IMR-90 (cell line): ENCODE measurements around the gene ADCY9. TPM values are rescaled to one million over a fixed set of nuclear protein-coding genes. Genes with fewer than 3 reads are reported as not detected.

Source experiments
- ATAC-seq: fragments of 200-7000 bp; cut with Tn5 transposase; 2 replicates; pipeline ENCODE4 v1.9.1; 2020; ENCODE audit warnings: low read depth, mild to moderate bottlenecking, moderate library complexity
- BruUV-seq: library from RNA; stranded (reverse); fragments of 400-500 nt; replicated peaks from 2 replicates; lab custom pipeline; 2021; lab: Mats Ljungman, UMichigan
- CTCF ChIA-PET: fragments of 300-600 bp; formaldehyde crosslinking; extraction: SDS; loops from one replicate; lab custom pipeline; 2021; ENCODE audit warnings: antibody characterized with exemption; lab: Yijun Ruan, JAX
- POLR2A ChIA-PET: fragments of 300-600 bp; sonication (Branson Sonifier 250); formaldehyde crosslinking; loops from one replicate; lab custom pipeline; 2022; ENCODE audit warnings: antibody characterized with exemption; ENCODE audit not compliant: unreplicated experiment; lab: Charles Lee
- DNase-seq: peaks from one replicate; pipeline ENCODE4 v3.0.0; 2013
- H2AFZ ChIP-seq: replicated peaks from 2 replicates; pipeline ENCODE3; 2013; ENCODE audit warnings: low read length, mild to moderate bottlenecking; ENCODE audit not compliant: poor library complexity
- H2AK5ac ChIP-seq: 2 replicates; pipeline ENCODE4 v1.6.1; 2013; ENCODE audit warnings: low read depth, low read length, inconsistent platforms
- H2AK9ac ChIP-seq: replicated peaks from 2 replicates; pipeline ENCODE3; 2013; ENCODE audit warnings: mild to moderate bottlenecking, low read depth, low read length, moderate library complexity; ENCODE audit not compliant: poor library complexity
- H2BK120ac ChIP-seq: 2 replicates; pipeline ENCODE4 v1.6.1; 2013; ENCODE audit warnings: low read depth, low read length, inconsistent platforms
- H2BK15ac ChIP-seq: 3 replicates; pipeline ENCODE4 v1.6.1; 2013; ENCODE audit warnings: low read depth, low read length, inconsistent platforms
- H2BK20ac ChIP-seq: 2 replicates; pipeline ENCODE4 v1.6.1; 2013; ENCODE audit warnings: low read depth, mild to moderate bottlenecking, inconsistent platforms, low read length, moderate library complexity
- H2BK5ac ChIP-seq: 2 replicates; pipeline ENCODE4 v1.6.1; 2013; ENCODE audit warnings: mild to moderate bottlenecking, low read depth, low read length, inconsistent platforms; ENCODE audit not compliant: poor library complexity, severe bottlenecking
- H3K14ac ChIP-seq: replicated peaks from 2 replicates; pipeline ENCODE4 v1.6.1; 2013; ENCODE audit warnings: low read depth, low read length, inconsistent platforms
- H3K18ac ChIP-seq: 2 replicates; pipeline ENCODE4 v1.6.1; 2013; ENCODE audit warnings: low read depth, low read length, control low read depth
- H3K23ac ChIP-seq: 2 replicates; pipeline ENCODE4 v1.6.1; 2013; ENCODE audit warnings: low read depth, low read length, inconsistent platforms
- H3K27ac ChIP-seq: 2 replicates; pipeline ENCODE4 v1.5.1; 2013; ENCODE audit warnings: mild to moderate bottlenecking, control low read depth, low read length; ENCODE audit not compliant: insufficient read depth
- H3K27me3 ChIP-seq: 2 replicates; pipeline ENCODE4 v1.6.1; 2013; ENCODE audit warnings: low read length; ENCODE audit not compliant: control insufficient read depth, insufficient read depth
- H3K36me3 ChIP-seq: 2 replicates; pipeline ENCODE4 v1.6.1; 2013; ENCODE audit warnings: low read length, mixed read lengths; ENCODE audit not compliant: control insufficient read depth, insufficient read depth
- H3K4ac ChIP-seq: 2 replicates; pipeline ENCODE4 v1.6.1; 2013; ENCODE audit warnings: low read depth, low read length, inconsistent platforms
- H3K4me1 ChIP-seq: 2 replicates; pipeline ENCODE4 v1.6.1; 2013; ENCODE audit warnings: low read length, mixed read lengths; ENCODE audit not compliant: control insufficient read depth, insufficient read depth
- H3K4me2 ChIP-seq: 2 replicates; pipeline ENCODE4 v1.6.1; 2013; ENCODE audit warnings: low read depth, mild to moderate bottlenecking, control low read depth, low read length, moderate library complexity
- H3K4me3 ChIP-seq: 2 replicates; pipeline ENCODE4 v1.5.1; 2013; ENCODE audit warnings: low read depth, mild to moderate bottlenecking, control low read depth, low read length, moderate library complexity; ENCODE audit not compliant: insufficient read depth
- H3K56ac ChIP-seq: 2 replicates; pipeline ENCODE4 v1.6.1; 2013; ENCODE audit warnings: low read length, inconsistent platforms; ENCODE audit not compliant: insufficient read depth; ENCODE audit errors: extremely low read depth
- H3K79me1 ChIP-seq, 2 experiments: 2 replicates each; pipeline ENCODE4 v1.6.1; 2013; ENCODE audit warnings: low read length in 2 of 2, inconsistent platforms in 1 of 2, low read depth in 1 of 2
- H3K9ac ChIP-seq: 2 replicates; pipeline ENCODE4 v1.6.1; 2013; ENCODE audit warnings: low read depth, low read length, control low read depth
- H3K9me1 ChIP-seq: 2 replicates; pipeline ENCODE4 v1.6.1; 2013; ENCODE audit warnings: low read length, inconsistent platforms; ENCODE audit not compliant: insufficient read depth
- H3K9me3 ChIP-seq: 2 replicates; pipeline ENCODE4 v1.6.1; 2013; ENCODE audit warnings: low read length; ENCODE audit not compliant: control insufficient read depth, insufficient read depth
- H4K20me1 ChIP-seq: 2 replicates; pipeline ENCODE4 v1.6.1; 2013; ENCODE audit warnings: low read length, inconsistent platforms; ENCODE audit not compliant: insufficient read depth
- H4K5ac ChIP-seq: 2 replicates; pipeline ENCODE4 v1.6.1; 2013; ENCODE audit warnings: mild to moderate bottlenecking, low read depth, low read length, control low read depth
- H4K8ac ChIP-seq, 2 experiments: 2 replicates each; pipeline ENCODE4 v1.6.1; 2013; ENCODE audit warnings: low read depth in 2 of 2, low read length in 2 of 2, control low read depth in 1 of 2, inconsistent platforms in 1 of 2
- H4K91ac ChIP-seq: 2 replicates; pipeline ENCODE4 v1.6.1; 2013; ENCODE audit warnings: low read depth, low read length, inconsistent platforms; ENCODE audit not compliant: insufficient read depth
- CEBPB ChIP-seq: IDR thresholded peaks from 2 replicates; pipeline ENCODE4 v1.6.1; 2012; ENCODE audit warnings: low read depth, low read length, improper control_type of control experiment
- CHD1 ChIP-seq: IDR thresholded peaks from 2 replicates; pipeline ENCODE4 v1.6.1; 2012; ENCODE audit warnings: low read depth, low read length, improper control_type of control experiment
- CTCF ChIP-seq: conservative IDR thresholded peaks from 2 replicates; pipeline ENCODE4 v1.5.1; 2012; ENCODE audit warnings: mild to moderate bottlenecking, low read depth, low read length, improper control_type of control experiment
- ELK1 ChIP-seq: fragments of 150-350 bp; IDR thresholded peaks from 2 replicates; pipeline ENCODE4 v1.6.1; 2016; ENCODE audit warnings: low read depth, mild to moderate bottlenecking, low read length, moderate library complexity, borderline replicate concordance
- FOS ChIP-seq: fragments of 150-350 bp; IDR thresholded peaks from 2 replicates; pipeline ENCODE4 v1.6.1; 2016; ENCODE audit warnings: low read depth, low read length
- MAFK ChIP-seq: IDR thresholded peaks from 2 replicates; pipeline ENCODE4 v1.6.1; 2012; ENCODE audit warnings: low read depth, low read length, improper control_type of control experiment
- MAZ ChIP-seq: IDR thresholded peaks from 2 replicates; pipeline ENCODE4 v1.6.1; 2012; ENCODE audit warnings: low read depth, mild to moderate bottlenecking, low read length, improper control_type of control experiment, moderate library complexity, borderline replicate concordance
- NFE2L2 ChIP-seq: fragments of 150-350 bp; IDR thresholded peaks from 2 replicates; pipeline ENCODE4 v1.6.1; 2016; ENCODE audit warnings: low read depth, mild to moderate bottlenecking, low read length
- POLR2A ChIP-seq: IDR thresholded peaks from 2 replicates; pipeline ENCODE4 v1.6.1; 2012; ENCODE audit warnings: mild to moderate bottlenecking, low read depth, low read length
- RAD21 ChIP-seq: IDR thresholded peaks from 2 replicates; pipeline ENCODE4 v1.6.1; 2012; ENCODE audit warnings: low read length, improper control_type of control experiment
- RCOR1 ChIP-seq: IDR thresholded peaks from 2 replicates; pipeline ENCODE4 v1.6.1; 2012; ENCODE audit warnings: mild to moderate bottlenecking, low read length, improper control_type of control experiment; ENCODE audit not compliant: insufficient replicate concordance
- RFX5 ChIP-seq: IDR thresholded peaks from 2 replicates; pipeline ENCODE4 v1.8.0; 2012; ENCODE audit warnings: low read depth, mild to moderate bottlenecking, low read length, moderate library complexity
- SMC3 ChIP-seq: fragments of 150-350 bp; IDR thresholded peaks from 2 replicates; pipeline ENCODE4 v1.6.1; 2016; ENCODE audit warnings: low read depth, mild to moderate bottlenecking, antibody characterized with exemption, low read length, moderate library complexity
- USF2 ChIP-seq: fragments of 150-350 bp; IDR thresholded peaks from 2 replicates; pipeline ENCODE4 v1.6.1; 2017; ENCODE audit warnings: mild to moderate bottlenecking, antibody characterized with exemption, low read length, low read depth
- WGBS, 2 experiments: methylation state at CpG; one replicate each; pipeline versions ENCODE4 v1.1.5 to v1.1.7; 2013; ENCODE audit warnings: missing lambda C conversion rate in 2 of 2; ENCODE audit not compliant: insufficient read length in 1 of 2; ENCODE audit errors: extremely low coverage in 2 of 2; 5-methylcytosine and 5-hydroxymethylcytosine counted together
- dilution Hi-C: fragments of 300-500 bp; cut with HindIII; formaldehyde crosslinking; loops from one replicate; pipeline ENCODE4 v1.14.3; 2018; ENCODE audit warnings: low sequenced_read_pairs; ENCODE audit not compliant: unreplicated experiment
- in situ Hi-C: fragments of 300-500 bp; cut with MboI; formaldehyde crosslinking; loops from 3 replicates; pipeline ENCODE4 v1.14.3; 2019; ENCODE audit warnings: low sequenced_read_pairs, inconsistent platforms, mixed read lengths
- intact Hi-C: fragments of 100-400 bp; cut with micrococcal nuclease; formaldehyde crosslinking; loops from 2 replicates; pipeline ENCODE4 v1.10.0; 2022
- polyA plus RNA-seq, 3 experiments: library from polyadenylated mRNA; depleted of rRNA; stranded (reverse); fragments of >200 nt; gene quantifications; 2 replicates each; pipeline ENCODE4 v1.2.3, GENCODE V29; 2012; ENCODE audit warnings: low replicate concordance in 1 of 3
- total RNA-seq: library from RNA; depleted of rRNA; stranded (reverse); fragments of >200 nt; gene quantifications from 2 replicates; pipeline ENCODE4 v1.2.3, GENCODE V29; 2012

Gene ADCY9
- total and polyA plus RNA-seq, 2 of the 4 experiments (the other 2 are of a cell fraction): 5.4 to 12.5 TPM

- ChIA-PET POLR2A (no interaction called here), CTCF (interaction anchor here (2.0 kb wide), 1 partner anchor 269 kb away, joined by 11 read pairs; no protein-coding TSS in a partner anchor)
- Histone ChIP-seq H3K9me1 (0 out of 2 replicates have a peak, but pooled peaks cover 3% of the 10 kb centered on the region), H2AK5ac (peak overlapping the region; percentile 72), H3K56ac (no peak overlapping the region), H3K23ac (no peak overlapping the region), H2AK9ac (no peak overlapping the region), H3K14ac (no peak overlapping the region), H3K4me2 (no peak overlapping the region), H3K4me3 (no peak overlapping the region), H3K18ac (no peak overlapping the region), H4K20me1 (no peaks in the 10 kb centered on the region), H3K27ac (no peak overlapping the region), H3K79me1 (peaks cover 4 to 20% of the 10 kb centered on the region in 2 experiments; a peak in 2 of 4 replicates), H3K36me3 (peaks cover 24% of the 10 kb centered on the region; the same call in 1 of the 2 replicates), H4K5ac (no peak overlapping the region), H3K9ac (no peak overlapping the region), H3K27me3 (no peaks in the 10 kb centered on the region), H4K91ac (no peak overlapping the region), H3K4ac (no peak overlapping the region), H2BK120ac (no peak overlapping the region), H3K4me1 (peaks cover 13% of the 10 kb centered on the region), H3K9me3 (no peaks in the 10 kb centered on the region), H4K8ac (no peak overlapping the region), H2BK5ac (no peak overlapping the region), H2AFZ (no peak overlapping the region), H2BK20ac (no peak overlapping the region), H2BK15ac (no peak overlapping the region)
- intact Hi-C loops: loop anchor here (5.0 to 10.0 kb wide), 2 partner anchors 190 to 268 kb away; no protein-coding TSS in a partner anchor
- BruUV-seq: no TSS peak
- dilution Hi-C loops: no loop called here
- in situ Hi-C loops: loop anchor here (10.0 kb wide), 2 partner anchors 270 to 350 kb away; no protein-coding TSS in a partner anchor
- WGBS, 2 experiments: 95% methylated on average over 26 of the region's 31 CpGs; no CpG with 5 or more reads in 1 of the 2 experiments
- ATAC-seq: no peak
- DNase-seq: no peak
- TF ChIP-seq MAZ (no peak), CHD1 (no peak), MAFK (no peak), USF2 (no peak), POLR2A (no peak), RAD21 (no peak), CTCF (no peak), ELK1 (no peak), RCOR1 (no peak), CEBPB (no peak), NFE2L2 (no peak), SMC3 (no peak), RFX5 (no peak), FOS (no peak)
Measured at GRCh38 chr16:3984111-3985060, 131.9 kb downstream of the ADCY9 start.
